Stimulated activated CD4-positive, alpha-beta T cell treated with anti-CD3 and anti-CD28 coated beads, Interleukin-1b, Interleukin-23, amount 100 ng/mL, for 48 hours (primary cell): ENCODE data around the gene B9D2.
A peak's percentile ranks its signal among the peaks of the same experiment; 100 is the strongest.
"Not testable (repeated sequence)": the region's sequence is repeated elsewhere in the genome, so short reads cannot be mapped to it uniquely, and the experiment has no call there.

Source experiments
- DNase-seq: peaks from one replicate; pipeline ENCODE4 v3.0.0-alpha.2; 2020

The B9D2 gene

GRCh38 chr19:41363753-41364523 lies at the start of gene B9D2:
Gene B9D2 (minus strand): TSS chr19:41364149. CDS start chr19:41363519, 630 bp downstream.
- DNase-seq, result peak; percentile 98

- DNase-seq, result no peak
These were observed 49.0 kb upstream of the B9D2 start for GRCh38 chr19:41412953-41413352.

- DNase-seq, result no peak
These were observed 48.0 kb upstream of the B9D2 start for GRCh38 chr19:41411968-41412265.

- DNase-seq, result no peak
These were observed 47.4 kb upstream of the B9D2 start for GRCh38 chr19:41411100-41411967.

- DNase-seq, result no peak
These were observed 46.5 kb upstream of the B9D2 start for GRCh38 chr19:41410336-41411054.

GRCh38 chr19:41409288-41409687 lies 45.3 kb upstream of the B9D2 start:
- no peak for DNase-seq

- DNase-seq, result not testable (repeated sequence)
These were observed 44.9 kb upstream of the B9D2 start for GRCh38 chr19:41408846-41409245.

- DNase-seq, result no peak
These were observed 44.3 kb upstream of the B9D2 start for GRCh38 chr19:41408256-41408655.

- DNase-seq, result no peak
These were observed 43.3 kb upstream of the B9D2 start for GRCh38 chr19:41407271-41407670.

- no peak for DNase-seq
These were observed 41.8 kb upstream of the B9D2 start for GRCh38 chr19:41405776-41406175.

GRCh38 chr19:41403181-41403970 lies 39.4 kb upstream of the B9D2 start:
- DNase-seq, result no peak

- no peak for DNase-seq
These were observed 38.1 kb upstream of the B9D2 start for GRCh38 chr19:41402010-41402409.

- no peak for DNase-seq
These were observed 37.5 kb upstream of the B9D2 start for GRCh38 chr19:41401483-41401882.

- no peak for DNase-seq
These were observed 35.6 kb upstream of the B9D2 start for GRCh38 chr19:41399525-41399924.

- DNase-seq, result no peak
These were observed 35.1 kb upstream of the B9D2 start for GRCh38 chr19:41399091-41399490.

GRCh38 chr19:41398598-41398997 lies 34.6 kb upstream of the B9D2 start:
- no peak for DNase-seq

- DNase-seq, result no peak
These were observed 34.1 kb upstream of the B9D2 start for GRCh38 chr19:41398050-41398418.

GRCh38 chr19:41397086-41398049 lies 33.4 kb upstream of the B9D2 start, which contains the start of the genes BCKDHA and EXOSC5:
Gene BCKDHA (plus strand): TSS chr19:41397818. CDS start chr19:41397828, 10 bp downstream.
Gene EXOSC5 (minus strand): TSS chr19:41397359. CDS start chr19:41397328, 31 bp downstream.
- DNase-seq, result peak; percentile 99

- DNase-seq, result no peak
These were observed 31.4 kb upstream of the B9D2 start for GRCh38 chr19:41395355-41395754.

- no peak for DNase-seq
These were observed 28.8 kb upstream of the B9D2 start for GRCh38 chr19:41392775-41393174.

GRCh38 chr19:41391618-41392017 lies 27.7 kb upstream of the B9D2 start:
- no peak for DNase-seq
